Fibroblast of lung (primary cell): ENCODE data around the gene KRT7. TPM values are rescaled to one million over a fixed set of nuclear protein-coding genes. Genes with fewer than 3 reads are reported as not detected.

ENCODE experiments used
- DNase-seq, 2 donors: peaks; one replicate each; pipeline versions ENCODE4 v3.0.0 to v3.0.0-alpha.2; 2010; ENCODE audit warnings: low read depth in 2 of 2
- H2AFZ ChIP-seq: 2 replicates; pipeline ENCODE4 v1.5.1; 2012; ENCODE audit warnings: low read length, control low read depth, inconsistent platforms
- H3K27ac ChIP-seq: 2 replicates; pipeline ENCODE4 v1.5.1; 2011; ENCODE audit warnings: low read length, control low read depth; ENCODE audit not compliant: insufficient read depth
- H3K27me3 ChIP-seq: 2 replicates; pipeline ENCODE4 v1.5.1; 2011; ENCODE audit warnings: mild to moderate bottlenecking, low read length; ENCODE audit not compliant: control insufficient read depth, insufficient read depth
- H3K36me3 ChIP-seq: 2 replicates; pipeline ENCODE4 v1.5.1; 2011; ENCODE audit warnings: low read length; ENCODE audit not compliant: control insufficient read depth, insufficient read depth
- H3K4me1 ChIP-seq: 2 replicates; pipeline ENCODE4 v1.5.1; 2011; ENCODE audit warnings: low read length; ENCODE audit not compliant: control insufficient read depth, insufficient read depth; ENCODE audit errors: extremely low read depth
- H3K4me2 ChIP-seq: 2 replicates; pipeline ENCODE4 v1.5.1; 2011; ENCODE audit warnings: low read length, control low read depth; ENCODE audit not compliant: insufficient read depth; ENCODE audit errors: extremely low read depth
- H3K4me3 ChIP-seq, 4 experiments: fragments of 200-600 bp in 1 of 4; sonication (generic) in 1 of 4; replicated peaks in 1 of 4; 2 replicates each; pipeline ENCODE4 v1.5.1; 2011 to 2016; ENCODE audit warnings: low read length in 4 of 4, low read depth in 3 of 4, mild to moderate bottlenecking in 3 of 4, control low read depth in 2 of 4, inconsistent platforms in 1 of 4, mixed read lengths in 1 of 4; ENCODE audit not compliant: insufficient read depth in 1 of 4; ENCODE audit errors: control extremely low read depth in 1 of 4
- H3K79me2 ChIP-seq: 2 replicates; pipeline ENCODE4 v1.5.1; 2012; ENCODE audit warnings: mild to moderate bottlenecking, low read length, inconsistent platforms; ENCODE audit not compliant: control insufficient read depth, insufficient read depth
- H3K9ac ChIP-seq: 2 replicates; pipeline ENCODE4 v1.5.1; 2011; ENCODE audit warnings: mild to moderate bottlenecking, low read length, control low read depth; ENCODE audit not compliant: insufficient read depth
- H3K9me3 ChIP-seq: 2 replicates; pipeline ENCODE4 v1.5.1; 2012; ENCODE audit warnings: low read depth, low read length; ENCODE audit not compliant: control insufficient read depth, insufficient read depth
- H4K20me1 ChIP-seq: 2 replicates; pipeline ENCODE4 v1.5.1; 2011; ENCODE audit warnings: low read length; ENCODE audit not compliant: control insufficient read depth, insufficient read depth; ENCODE audit errors: extremely low read depth
- EZH2 ChIP-seq: IDR thresholded peaks from 2 replicates; pipeline ENCODE4 v1.5.1; 2012; ENCODE audit warnings: low read length, control low read depth, mild to moderate bottlenecking; ENCODE audit errors: missing control alignments
- polyA plus RNA-seq, 2 donors: library from polyadenylated mRNA; depleted of rRNA in 1 of 2; stranded (reverse) in 1 of 2; unstranded in 1 of 2; fragments of >200 nt; gene quantifications; 2 replicates each; pipeline ENCODE4 v1.2.1, GENCODE V29; 2011 to 2012; ENCODE audit warnings: missing spikeins in 1 of 2
- total RNA-seq: library from RNA; depleted of rRNA; stranded (reverse); fragments of >200 nt; gene quantifications from 2 replicates; pipeline ENCODE4 v1.2.1, GENCODE V29; 2014
- TF ChIP-seq, protein P1 (sequence below), 2 donors: IDR thresholded peaks in 1 of 2; conservative IDR thresholded peaks in 1 of 2; 1 replicate in 1 of 2; 2 replicates in 1 of 2; pipeline ENCODE4 v1.5.1; 2011 to 2012; ENCODE audit warnings: low read length in 2 of 2, control low read depth in 1 of 2, inconsistent platforms in 1 of 2, low read depth in 1 of 2, mild to moderate bottlenecking in 1 of 2

The KRT7 gene
- total and polyA plus RNA-seq, 2 donors (not counting 1 experiment from before 2014, with no cell fraction given): 3.5 to 8.6 TPM

DNA sequence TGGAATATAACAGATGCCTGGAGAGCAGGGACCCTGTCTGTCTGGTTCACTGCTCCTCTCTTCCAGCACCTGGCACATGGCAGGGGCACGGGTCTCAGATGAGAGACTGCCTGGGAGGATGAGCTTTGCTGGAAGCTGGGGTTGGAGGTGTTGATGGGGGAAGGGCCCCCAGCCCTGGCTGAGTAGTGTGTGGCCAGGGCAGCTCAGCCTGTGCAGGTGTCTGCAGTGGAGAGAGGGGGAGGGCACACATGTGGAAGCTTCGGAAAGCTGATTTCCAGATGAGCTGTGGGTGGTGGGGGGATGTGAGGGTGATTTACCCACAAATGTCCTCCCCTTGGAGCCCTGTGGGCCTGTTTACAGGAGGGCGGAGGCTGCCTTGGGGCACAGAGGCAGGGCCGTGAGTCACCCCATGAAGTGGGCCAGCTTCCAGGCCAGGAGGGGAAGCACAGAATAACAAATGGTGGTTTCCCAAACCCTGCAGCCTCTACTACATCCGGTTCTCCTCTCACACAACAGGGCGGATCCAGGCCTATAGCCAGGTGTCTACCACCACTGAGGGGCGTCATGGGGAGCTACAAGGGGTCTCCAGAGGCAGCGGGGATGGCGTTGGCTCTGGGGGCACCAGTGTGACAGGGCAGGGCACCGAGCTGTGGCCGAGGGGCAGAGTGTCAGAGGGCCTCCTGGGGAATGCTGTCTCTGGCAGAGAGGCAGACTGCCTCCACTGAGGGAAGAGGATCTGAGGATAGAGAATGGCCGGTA lies 11.0 kb downstream of the KRT7 start:
- Histone ChIP-seq H4K20me1 (no peaks in the 10 kb centered on the region), H3K36me3 (no peaks in the 10 kb centered on the region), H3K27me3 (no peaks in the 10 kb centered on the region), H3K4me2 (peak overlapping the region; percentile 58), H3K79me2 (no peaks in the 10 kb centered on the region), H3K27ac (peak overlapping the region; percentile 81), H3K9me3 (no peaks in the 10 kb centered on the region), H3K4me3 (no peak overlapping the region), H3K4me1 (peaks cover 13% of the 10 kb centered on the region), H2AFZ (peak overlapping the region; percentile 71), H3K9ac (peak overlapping the region; percentile 26)
- peak; percentile 90 to 91 for DNase-seq
- no peak for TF ChIP-seq EZH2
- TF ChIP-seq, protein P1, sequence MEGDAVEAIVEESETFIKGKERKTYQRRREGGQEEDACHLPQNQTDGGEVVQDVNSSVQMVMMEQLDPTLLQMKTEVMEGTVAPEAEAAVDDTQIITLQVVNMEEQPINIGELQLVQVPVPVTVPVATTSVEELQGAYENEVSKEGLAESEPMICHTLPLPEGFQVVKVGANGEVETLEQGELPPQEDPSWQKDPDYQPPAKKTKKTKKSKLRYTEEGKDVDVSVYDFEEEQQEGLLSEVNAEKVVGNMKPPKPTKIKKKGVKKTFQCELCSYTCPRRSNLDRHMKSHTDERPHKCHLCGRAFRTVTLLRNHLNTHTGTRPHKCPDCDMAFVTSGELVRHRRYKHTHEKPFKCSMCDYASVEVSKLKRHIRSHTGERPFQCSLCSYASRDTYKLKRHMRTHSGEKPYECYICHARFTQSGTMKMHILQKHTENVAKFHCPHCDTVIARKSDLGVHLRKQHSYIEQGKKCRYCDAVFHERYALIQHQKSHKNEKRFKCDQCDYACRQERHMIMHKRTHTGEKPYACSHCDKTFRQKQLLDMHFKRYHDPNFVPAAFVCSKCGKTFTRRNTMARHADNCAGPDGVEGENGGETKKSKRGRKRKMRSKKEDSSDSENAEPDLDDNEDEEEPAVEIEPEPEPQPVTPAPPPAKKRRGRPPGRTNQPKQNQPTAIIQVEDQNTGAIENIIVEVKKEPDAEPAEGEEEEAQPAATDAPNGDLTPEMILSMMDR (conservative IDR thresholded peaks at IDR 0.05 in 1 of 2, IDR thresholded peaks at IDR 0.05 in 1 of 2; ENCODE audit: low read depth in 1 of 2, low read length in 2 of 2): no peak

DNA sequence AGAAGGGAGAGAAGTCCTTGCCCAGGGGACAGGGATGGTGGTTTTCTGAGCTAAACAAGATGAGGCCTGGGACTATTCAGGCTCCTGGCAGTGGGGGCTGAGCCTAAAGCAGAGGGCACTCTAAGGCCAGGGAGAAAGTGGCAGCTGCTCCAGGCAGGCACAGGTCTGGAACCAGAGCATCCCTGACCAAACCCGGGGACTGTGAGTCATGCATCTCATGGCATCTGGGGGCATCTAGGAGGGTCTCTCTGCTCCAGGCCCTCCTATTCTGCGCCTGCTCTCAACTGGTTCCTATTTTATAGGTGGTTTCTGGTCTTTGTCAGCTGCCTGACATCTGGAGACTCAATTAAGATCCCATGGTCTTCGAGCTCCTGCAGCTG lies 11.6 kb downstream of the KRT7 start:
- TF ChIP-seq, protein P1 (conservative IDR thresholded peaks at IDR 0.05 in 1 of 2, IDR thresholded peaks at IDR 0.05 in 1 of 2; ENCODE audit: low read depth in 1 of 2, low read length in 2 of 2): no peak
- TF ChIP-seq EZH2: no peak
- Histone ChIP-seq H2AFZ (peak overlapping the region; percentile 71), H3K79me2 (no peaks in the 10 kb centered on the region), H3K4me1 (peaks cover 13% of the 10 kb centered on the region), H4K20me1 (no peaks in the 10 kb centered on the region), H3K27me3 (no peaks in the 10 kb centered on the region), H3K36me3 (no peaks in the 10 kb centered on the region), H3K4me3 (no peak overlapping the region), H3K4me2 (no peak overlapping the region), H3K9ac (peak overlapping the region; percentile 26), H3K27ac (peak overlapping the region; percentile 81), H3K9me3 (no peaks in the 10 kb centered on the region)
- DNase-seq: no peak

DNA sequence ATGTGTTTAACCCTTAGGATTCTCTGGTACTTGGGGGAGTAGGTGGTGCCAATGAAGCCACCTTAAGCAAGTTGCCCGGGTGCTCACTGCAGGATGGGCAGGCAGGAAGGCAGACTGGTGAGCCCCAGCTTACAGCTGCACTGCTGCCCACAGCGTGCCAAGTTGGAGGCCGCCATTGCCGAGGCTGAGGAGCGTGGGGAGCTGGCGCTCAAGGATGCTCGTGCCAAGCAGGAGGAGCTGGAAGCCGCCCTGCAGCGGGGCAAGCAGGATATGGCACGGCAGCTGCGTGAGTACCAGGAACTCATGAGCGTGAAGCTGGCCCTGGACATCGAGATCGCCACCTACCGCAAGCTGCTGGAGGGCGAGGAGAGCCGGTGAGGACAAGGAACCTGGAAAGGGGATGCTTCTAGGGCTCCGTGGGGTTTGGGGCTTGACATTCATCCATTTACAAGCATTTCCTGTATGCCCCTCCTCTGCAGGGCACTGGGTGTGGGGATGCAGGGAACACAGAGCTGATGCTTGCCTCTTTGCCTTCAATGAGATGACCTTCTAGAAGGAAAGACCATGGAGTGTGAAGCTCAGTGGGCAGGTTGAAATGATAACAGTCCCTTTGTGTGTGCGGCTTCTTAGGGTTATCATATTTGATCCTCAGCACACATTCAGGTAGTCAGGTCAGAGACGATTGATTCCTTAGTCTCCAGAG lies 12.4 kb downstream of the KRT7 start:
- Histone ChIP-seq H3K27me3 (no peaks in the 10 kb centered on the region), H4K20me1 (no peaks in the 10 kb centered on the region), H2AFZ (no peak overlapping the region), H3K4me3 (no peak overlapping the region), H3K4me1 (peaks cover 13% of the 10 kb centered on the region), H3K27ac (no peak overlapping the region), H3K36me3 (no peaks in the 10 kb centered on the region), H3K9me3 (no peaks in the 10 kb centered on the region), H3K9ac (no peak overlapping the region), H3K4me2 (no peak overlapping the region), H3K79me2 (no peaks in the 10 kb centered on the region)
- no peak for DNase-seq
- TF ChIP-seq, protein P1 (conservative IDR thresholded peaks at IDR 0.05 in 1 of 2, IDR thresholded peaks at IDR 0.05 in 1 of 2; ENCODE audit: low read depth in 1 of 2, low read length in 2 of 2): no peak
- no peak for TF ChIP-seq EZH2
